HK-2 (cell line): ENCODE measurements around the gene TMEM154.
"Not testable (repeated sequence)": the region's sequence is repeated elsewhere in the genome, so short reads cannot be mapped to it uniquely, and the experiment has no call there.

Experiments
- DNase-seq: peaks from one replicate; pipeline ENCODE4 v3.0.0-alpha.2; 2018; ENCODE audit not compliant: unreplicated experiment

The TMEM154 gene

DNA sequence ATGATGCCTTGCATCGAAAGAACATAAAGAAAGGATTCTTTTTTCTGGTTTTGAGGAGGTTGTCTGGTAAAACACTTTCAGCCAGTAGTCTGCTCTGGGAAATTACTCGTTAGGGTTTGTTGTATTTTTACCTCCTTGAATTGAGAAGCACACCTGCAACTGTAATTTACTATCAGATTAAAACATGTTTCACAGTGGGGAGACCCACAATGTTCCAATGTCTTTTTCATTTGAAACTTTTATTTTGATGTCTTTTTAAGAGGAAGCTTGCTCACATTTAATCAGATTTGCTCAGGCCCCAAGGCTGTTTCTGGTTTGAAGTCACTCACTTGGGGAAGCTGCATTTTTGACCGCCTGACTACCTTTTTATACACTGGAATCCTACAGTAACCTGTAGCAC lies 12.0 kb downstream of the TMEM154 start:
- DNase-seq = no peak

DNA sequence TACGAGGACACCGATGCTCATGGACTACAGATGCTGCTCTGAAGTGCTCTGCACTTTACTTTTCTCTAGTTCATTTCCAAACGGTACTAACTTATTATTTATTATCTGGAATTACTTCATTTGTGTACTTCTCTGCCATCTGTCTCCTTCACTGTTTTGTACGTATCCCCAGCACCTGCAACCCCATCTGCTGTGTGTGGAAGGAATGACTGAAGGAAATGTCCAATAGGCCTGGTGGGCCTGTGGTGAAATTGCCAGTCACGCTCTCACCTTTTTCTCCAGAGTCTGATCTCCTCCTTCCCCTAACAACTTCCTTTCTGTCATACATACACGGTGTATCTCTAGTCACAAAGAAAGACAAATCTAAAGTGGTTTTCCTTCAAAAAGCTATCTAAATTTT lies 12.9 kb downstream of the TMEM154 start:
- DNase-seq = no peak

DNA sequence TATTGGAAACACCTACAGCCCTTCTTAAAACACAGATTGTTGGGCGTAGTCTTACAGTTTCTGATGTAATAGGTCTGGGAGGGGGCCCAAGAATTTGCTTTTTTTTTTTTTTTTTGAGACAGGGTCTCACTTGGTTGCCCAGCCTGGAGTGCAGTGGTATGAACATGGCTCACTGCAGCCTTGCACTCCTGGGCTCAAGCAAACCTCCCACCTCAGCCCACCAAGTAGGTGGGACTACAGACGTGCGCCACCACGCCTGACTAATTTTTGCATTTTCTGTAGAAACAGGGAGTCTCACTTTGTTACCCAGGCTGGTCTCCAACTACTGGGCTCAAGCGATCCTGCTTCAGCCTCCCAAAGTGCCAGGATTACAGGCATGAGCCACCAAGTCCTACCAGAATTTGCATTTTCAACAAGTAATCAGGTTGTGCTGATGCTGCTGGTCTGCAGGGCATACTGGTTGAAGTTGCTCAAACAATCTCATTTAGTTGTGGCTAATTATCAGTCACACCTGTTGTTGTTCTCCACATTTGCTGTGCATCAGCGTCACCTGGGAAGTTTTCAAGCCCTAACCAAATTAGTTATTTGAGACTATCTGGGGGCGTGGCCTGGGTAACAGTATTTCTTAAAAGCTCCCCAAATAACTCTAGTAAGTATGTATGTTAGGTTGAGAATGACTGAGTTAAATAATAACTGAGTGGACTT lies 14.0 kb downstream of the TMEM154 start:
- no peak for DNase-seq

DNA sequence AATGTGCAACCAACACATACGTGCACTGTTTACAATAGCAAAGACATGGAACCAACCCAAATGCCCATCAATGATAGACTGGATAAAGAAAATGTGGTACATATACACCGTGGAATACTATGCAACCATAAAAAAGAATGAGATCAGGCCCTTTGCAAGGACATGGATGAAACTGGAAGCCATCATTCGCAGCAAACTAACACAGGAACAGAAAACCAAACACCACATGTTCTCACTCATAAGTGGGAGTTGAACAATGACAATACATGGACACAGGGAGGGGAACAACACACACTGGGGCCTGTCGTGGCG lies 15.8 kb downstream of the TMEM154 start:
- DNase-seq = not testable (repeated sequence)

DNA sequence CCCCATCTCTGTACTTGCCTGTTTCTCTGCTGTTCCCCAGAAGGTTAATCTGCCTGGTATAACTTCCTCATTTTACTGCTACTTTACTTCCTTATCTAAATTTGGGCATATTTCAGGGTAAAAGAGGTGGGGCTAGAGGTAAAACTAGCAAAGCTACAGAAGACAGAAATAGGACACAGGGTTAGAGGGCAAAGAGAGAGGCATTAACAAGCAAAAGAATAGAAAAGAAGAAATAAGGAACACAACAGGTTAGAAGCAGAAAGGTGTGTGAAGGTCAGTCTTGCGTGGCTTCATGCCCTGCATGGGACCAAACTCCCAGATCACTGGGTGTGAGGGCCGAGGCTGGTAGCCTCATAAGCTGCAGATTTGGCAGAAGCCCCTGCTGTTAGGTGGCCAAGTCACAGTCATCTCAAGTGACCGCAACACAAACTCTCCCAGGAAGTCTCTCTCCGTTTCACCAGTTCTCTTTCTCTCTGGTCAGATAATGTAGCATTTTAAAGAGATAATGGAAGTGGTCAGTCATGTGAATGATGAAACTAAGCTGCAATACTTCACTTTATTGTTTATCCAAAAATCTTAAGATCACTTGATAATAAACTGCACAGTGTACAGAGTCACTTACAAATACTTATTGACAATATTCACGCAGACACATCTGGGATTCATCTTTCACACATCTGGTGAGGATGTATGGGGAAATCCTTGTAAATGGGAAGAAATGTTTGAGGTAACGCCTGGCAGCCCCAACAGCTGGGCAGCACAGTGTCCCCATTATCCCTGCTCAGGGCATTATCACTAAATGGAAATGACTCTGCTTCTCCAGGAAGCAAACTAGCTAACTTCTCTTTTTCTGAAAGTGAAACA lies 16.4 kb downstream of the TMEM154 start:
- no peak for DNase-seq

DNA sequence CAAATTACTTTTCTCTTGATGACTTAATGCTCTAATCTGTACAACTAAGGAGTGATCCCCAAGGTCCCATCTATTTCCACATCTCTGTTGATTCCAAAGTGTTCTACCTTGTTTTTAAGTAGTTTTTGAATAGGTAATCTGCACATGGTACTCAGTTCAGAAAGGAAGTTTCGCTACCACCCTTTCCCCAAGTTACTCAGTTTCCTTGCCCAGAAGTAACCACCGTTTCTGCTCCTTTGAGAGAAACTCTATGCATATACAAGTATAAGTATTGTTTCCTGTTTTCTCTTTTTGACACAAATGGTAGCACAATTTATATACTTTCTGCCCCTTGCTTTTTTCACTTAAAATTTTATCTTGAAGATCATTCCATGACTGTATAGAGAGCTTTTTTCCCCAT lies 18.1 kb downstream of the TMEM154 start:
- no peak for DNase-seq

DNA sequence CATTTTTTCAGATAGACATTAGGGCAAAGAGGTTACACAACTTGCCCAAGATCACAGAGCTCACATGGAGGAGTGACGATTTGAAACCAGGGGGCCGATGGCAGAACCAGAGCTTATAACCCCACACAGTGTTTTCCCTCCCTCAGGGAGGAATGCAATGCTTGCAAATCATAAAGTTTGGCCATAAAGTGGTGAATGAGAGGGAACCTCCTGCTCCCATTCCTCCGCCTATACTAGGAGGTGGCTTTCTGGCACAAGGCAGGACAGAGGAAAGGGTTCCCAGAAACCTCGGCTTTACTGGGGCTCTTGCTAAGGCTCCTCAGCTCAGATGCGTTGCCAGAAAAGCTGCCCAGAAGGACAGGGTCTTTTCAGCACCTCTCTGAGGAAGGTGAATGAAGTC lies 19.3 kb downstream of the TMEM154 start:
- no peak for DNase-seq

DNA sequence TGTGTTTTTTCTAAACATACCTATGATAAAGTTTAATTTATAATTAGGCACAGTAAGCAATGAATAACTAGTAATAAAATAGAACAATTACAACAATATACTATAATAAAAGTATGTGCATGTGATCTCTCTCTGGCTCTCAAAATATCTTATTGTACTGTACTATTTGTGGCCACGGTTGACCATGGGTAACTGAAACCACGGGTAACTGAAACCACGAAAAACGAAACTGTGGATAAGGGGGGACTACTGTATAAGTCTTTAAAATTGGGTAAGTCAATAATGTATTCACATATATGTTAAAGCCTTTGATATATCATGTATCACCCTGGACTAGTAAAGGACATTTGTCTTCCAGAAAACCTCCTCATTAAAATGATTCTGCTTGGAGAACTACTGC lies 20.0 kb downstream of the TMEM154 start:
- no peak for DNase-seq

DNA sequence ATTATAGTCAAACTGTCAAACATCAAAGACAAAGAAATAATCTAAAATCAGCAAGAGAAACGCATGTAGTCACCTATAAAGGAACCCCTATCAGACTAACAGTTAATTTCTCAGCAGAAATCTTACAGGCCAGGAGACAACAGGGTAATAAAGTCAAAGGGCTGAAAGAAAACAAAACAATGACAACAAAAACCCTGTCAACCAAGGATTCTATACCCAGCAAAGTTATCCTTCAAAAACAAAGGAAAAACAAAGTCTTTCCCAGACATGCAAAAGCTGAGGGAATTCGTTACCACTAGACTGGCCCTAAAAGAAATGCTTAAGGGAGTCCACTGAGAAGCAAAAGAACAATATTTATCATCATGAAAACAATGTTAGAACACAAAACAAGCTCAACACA lies 22.1 kb downstream of the TMEM154 start:
- no peak for DNase-seq

DNA sequence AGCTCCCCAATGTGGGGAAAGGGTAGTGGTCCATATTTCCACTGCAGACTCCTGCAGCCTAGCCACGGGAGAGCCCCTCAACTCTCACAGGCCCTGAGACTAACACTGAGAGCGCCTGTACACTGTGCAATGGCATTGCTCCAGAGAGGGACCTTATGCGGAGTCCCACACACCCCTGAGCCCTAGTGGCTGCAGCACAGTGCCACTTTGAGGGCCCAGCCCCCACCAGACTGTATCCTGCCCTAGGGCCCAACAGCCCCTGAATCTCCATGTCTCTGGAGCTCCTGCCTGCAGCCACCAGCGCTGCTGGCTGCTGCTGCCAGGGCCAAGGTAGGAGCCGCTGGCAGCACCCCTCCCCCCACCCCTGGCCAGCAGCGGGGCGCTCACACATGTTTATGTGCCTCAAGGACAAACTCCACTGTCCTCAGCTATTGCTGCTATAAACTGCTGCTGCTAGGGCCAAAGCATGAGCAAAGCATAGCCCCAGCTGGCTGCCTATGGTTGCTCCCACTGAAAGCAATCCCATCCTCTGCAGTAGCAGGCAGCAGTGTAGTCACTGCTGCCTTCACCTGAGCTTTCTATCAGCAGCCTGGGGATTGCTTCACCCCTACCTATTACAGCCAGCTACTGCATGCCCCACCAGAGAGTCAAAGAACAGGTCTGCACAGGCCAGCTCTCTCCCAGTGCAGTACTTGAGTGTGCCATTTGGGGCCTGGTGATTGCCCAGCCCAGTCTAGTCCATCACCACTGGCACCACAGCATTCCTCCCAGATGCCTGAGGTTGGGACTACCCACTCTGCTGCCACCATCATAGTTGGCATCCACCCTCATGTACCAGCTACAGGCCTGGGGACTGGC lies 24.3 kb downstream of the TMEM154 start:
- DNase-seq = no peak

DNA sequence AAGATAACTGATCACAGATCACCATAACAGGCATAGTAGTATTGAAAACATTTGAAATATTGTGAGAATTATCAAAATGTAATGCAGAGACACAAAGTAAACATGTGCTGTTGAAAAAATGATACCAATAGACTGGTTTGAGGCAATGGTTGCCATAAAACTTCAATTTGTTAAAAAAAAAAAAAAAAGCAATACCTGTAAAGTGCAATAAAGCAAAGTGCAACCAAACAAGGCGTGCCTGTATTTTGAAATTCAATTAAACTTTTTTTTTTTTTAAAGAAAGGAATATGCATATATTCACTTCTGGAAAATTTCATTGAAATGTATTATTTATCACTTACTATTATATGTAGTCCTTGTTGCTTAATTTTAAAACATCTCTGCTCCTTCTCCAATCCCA lies 27.7 kb downstream of the TMEM154 start:
- no peak for DNase-seq

DNA sequence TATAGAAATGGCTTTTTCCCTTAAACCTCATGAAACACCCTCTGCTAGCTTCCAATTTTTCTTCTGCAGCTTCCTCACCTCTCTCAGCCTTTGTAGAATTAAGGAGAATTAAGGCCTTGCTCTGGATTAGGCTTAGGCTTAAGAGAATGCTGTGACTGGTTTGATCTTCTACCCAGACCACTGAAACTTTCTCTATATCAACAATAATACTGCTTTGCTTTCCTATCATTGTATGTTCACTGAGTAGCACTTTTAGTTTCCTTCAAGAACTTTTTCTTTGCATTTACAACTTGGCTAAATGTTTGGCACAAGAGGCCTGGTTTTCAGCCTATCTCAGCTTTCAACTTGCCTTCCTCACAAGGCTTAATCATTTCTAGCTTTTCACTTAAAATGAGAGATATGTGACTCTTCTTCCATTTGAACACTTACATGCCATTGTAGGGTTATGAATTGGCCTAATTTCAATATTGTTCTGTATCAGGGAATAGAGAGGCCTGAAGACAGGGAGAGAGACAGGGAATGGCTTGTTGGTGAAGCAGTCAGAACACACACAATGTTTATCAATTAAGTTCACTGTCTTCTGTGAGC lies 28.2 kb downstream of the TMEM154 start:
- DNase-seq = no peak

DNA sequence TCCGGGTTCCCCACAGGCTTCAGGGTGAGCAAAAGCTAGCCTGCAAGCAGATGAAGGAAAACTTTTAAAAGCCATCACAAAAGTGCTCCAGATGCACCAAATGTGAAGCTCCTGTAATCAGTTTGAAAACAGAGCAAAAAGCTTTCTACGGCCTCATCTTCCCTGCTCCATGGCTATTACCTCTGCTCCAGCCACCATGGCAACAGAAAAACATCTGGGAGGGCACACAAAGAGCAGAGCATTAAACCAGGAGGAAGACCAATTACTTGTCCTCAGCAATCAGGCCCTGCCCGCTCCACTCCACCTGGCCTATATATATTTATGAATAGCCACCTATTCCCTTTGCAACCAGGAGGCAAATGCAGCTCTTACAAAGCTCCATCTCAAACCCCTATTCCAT lies 33.6 kb downstream of the TMEM154 start:
- no peak for DNase-seq

DNA sequence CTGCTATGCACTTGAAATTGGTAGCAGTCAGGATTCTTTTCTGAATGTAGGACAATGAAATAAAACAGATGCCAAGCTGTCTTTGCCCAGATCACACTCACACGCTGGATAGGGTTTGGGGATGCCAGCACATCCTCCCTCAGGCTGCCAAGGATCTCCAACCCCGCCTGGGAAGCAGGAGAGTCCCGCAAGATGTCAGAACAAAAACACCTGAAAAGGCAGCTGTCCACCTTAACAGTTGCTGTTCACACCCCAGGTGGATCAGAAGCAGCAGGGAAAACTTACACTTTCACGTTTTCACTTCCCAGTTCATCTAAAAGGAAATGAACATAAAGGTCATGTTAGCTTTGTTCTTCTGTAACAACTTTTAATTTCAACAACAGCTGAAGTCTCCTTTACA lies 35.7 kb downstream of the TMEM154 start:
- DNase-seq = no peak

DNA sequence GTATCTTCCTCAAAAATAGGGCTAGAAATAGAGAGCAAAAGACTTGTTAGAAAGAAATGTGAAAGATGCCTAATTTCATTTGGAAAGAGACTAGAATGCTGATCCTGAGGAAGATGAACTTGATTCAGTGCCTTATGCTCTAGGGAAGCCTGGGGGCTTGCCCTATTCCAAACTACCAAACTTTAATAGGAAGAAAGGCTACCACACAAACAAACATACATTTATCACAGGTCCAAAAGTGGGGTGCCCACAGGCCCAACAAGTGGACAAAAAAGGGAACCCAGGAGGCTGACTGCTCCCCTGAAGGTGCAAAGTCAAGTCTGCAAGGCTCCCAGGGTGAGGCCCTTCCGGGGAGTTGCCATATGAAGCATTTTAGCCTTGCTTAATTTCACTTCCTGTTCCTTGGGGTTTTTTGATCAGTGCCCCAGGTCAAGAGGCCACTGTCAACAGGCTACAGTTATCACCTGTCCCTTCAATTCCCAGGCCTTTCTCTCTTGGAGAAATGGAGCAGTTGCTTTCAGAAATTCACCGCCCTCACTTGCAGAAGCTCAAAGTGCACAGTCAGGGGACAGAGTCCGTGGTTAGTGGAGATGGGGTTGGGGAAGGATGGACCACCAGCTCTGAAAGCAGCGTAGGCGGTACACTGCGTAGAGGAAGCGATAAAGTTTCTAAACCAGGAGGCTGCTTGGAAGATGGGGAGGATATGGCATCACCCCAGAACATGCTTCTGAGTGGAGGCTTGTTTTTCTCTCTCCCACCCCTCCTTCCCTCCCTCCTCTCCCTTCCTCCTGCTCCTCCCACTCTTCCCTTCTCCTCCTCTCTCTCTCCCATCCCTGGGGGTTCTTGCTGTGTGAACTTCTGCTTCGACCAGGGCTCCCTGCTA lies 36.4 kb downstream of the TMEM154 start:
- DNase-seq = no peak

DNA sequence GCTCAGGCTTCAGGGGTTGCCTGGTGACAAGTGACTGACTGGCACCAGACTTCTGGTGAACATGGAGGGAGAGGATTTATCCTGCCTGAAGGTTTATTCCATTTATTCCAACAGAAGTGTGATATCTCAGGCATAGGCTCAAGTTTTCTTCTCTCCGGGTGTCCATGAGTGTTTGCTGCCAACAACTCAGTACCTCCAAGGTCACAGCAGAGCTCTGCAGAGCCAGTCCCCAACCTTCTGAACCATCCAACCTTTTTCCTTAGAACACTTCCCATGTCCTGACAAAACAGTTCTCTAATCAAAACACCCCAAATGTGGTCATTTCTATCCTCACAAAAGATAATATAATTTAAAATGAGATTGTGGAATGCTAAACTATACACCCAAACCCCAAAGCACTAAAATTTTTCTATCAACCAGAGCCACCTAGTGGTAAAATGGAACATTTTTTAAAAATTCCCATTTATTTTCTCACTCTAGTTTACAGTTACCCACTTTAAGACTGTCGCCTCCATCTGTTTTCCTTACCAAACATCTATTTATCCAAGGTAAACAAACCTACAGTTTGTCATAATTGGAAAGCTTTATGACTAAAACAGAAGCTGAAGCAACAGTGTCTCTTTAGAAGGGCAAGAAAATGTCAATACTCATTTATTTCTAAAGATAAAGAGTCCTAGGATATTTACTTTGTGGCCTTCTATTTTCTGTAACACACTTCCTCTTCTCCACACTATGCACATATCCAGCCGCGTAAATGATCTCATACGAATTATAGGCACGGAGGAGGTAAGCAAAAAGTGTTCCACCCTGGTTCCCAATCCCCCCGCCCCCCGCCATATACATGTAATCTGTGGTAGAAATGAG lies 39.5 kb downstream of the TMEM154 start:
- DNase-seq = no peak

DNA sequence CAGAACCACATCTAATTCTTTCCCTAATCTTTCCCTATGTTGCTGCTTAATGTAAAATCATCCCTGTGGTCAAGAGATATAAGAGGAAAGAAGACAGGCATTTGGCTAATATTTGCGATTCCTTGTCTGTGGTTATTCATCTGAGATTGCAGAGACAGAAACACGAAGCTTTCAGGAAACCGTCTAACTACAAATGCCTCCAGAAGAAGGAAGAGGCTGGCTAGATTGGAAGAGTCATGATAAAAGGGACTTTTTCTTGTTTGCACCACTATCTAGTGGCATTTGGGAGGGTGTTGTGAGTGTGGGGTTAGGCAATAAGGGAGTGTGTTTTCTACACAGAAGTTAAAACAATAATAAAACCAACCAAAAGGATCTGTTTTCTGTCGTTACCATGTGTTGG lies 43.9 kb downstream of the TMEM154 start:
- DNase-seq = no peak

DNA sequence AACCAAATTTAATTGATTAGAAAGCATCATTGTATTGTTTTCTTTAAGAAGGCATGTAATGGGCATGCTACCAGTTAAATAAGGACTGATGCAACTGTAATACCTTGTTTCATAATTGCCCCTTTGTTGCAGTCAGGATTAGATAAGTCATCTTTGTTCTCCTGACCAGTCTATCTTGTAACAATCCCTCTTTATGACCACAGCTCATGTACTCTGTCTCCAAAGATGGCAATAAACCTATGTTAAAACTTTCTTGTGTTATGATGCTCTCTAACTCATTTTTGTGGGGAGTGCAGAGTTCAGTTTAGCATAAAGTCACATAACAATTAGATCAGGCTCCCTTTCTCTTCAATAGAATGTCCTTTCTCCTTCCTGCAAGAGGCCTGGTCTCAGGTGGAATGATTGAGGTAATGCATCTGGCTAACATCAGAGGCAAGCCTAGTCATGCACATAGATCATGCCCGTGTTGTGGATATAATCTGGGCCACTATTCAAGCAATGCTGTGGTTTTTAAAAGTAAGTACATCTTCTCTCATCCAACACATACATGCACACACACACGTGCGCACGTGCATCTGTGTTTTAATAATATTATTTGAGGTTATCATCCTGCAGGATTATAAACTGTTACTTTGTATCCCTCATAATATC lies 45.6 kb downstream of the TMEM154 start:
- no peak for DNase-seq

DNA sequence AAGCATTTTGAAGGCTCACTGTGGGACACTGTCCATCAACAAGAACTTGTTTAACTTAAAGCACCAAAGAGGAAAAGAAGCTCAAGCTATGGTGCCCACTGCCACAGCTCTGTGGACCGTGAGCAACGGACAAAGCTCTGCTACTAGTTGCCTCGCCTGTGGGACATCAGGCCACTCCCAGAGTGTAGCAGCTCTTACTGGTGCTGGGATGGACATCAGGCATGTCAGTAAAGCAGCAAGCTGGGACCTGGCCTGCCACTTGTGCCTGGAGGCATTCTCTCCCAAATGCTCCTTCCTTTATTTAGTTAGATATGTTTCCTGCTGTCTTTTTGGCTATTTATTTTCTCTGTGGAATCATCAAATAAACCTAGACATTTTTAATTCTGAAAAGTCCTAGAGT lies 46.7 kb downstream of the TMEM154 start:
- DNase-seq = no peak

DNA sequence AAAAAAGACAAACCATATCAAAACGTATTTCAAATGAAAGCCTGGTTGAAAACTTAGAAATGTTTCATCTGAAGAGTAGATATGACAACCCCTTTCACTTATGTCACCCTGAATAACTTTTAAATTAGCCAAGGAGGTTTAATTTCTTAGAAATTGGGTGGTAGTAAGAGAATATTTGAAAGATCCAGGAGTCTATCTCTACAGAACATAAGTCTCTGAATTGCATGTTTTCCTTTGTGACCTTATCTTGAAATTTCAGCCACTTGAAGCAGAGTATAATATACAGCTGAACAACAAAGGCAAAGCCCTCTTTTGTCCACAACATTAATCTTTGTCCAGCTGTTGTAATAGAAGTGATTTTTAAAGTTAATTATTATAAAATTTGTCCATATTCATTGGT lies 49.5 kb downstream of the TMEM154 start:
- no peak for DNase-seq
